WTC11 (cell line): ENCODE data around the gene UBE2E1. TPM values are rescaled to one million over a fixed set of nuclear protein-coding genes. Genes with fewer than 3 reads are reported as not detected.

Experiments used
- ATAC-seq: fragments of 200-7000 bp; cut with Tn5 transposase; 2 replicates; pipeline ENCODE4 v1.10.0; 2021; ENCODE audit warnings: mild to moderate bottlenecking, moderate library complexity
- CTCF ChIA-PET: fragments of 300-600 bp; sonication (Branson Sonifier 250); formaldehyde crosslinking; loops from one replicate; lab custom pipeline; 2021; ENCODE audit warnings: antibody characterized with exemption; lab: Charles Lee
- POLR2A ChIA-PET: fragments of 350-600 bp; sonication (Branson Sonifier 250); formaldehyde crosslinking; loops from one replicate; lab custom pipeline; 2021; ENCODE audit warnings: antibody characterized with exemption; lab: Charles Lee
- DNase-seq: peaks from one replicate; pipeline ENCODE4 v3.0.0; 2021; ENCODE audit warnings: low spot score
- H3K27ac Mint-ChIP-seq: 2 replicates; pipeline ENCODE4 v1.8.0; 2021; ENCODE audit warnings: mixed read lengths
- H3K27me3 Mint-ChIP-seq: 2 replicates; pipeline ENCODE4 v1.8.0; 2021; ENCODE audit warnings: low read depth, mild to moderate bottlenecking, moderate library complexity, mixed read lengths
- H3K36me3 Mint-ChIP-seq: 2 replicates; pipeline ENCODE4 v1.8.0; 2021; ENCODE audit warnings: mixed read lengths
- H3K4me1 Mint-ChIP-seq: 2 replicates; pipeline ENCODE4 v1.8.0; 2022; ENCODE audit warnings: mixed read lengths
- H3K4me3 Mint-ChIP-seq: 2 replicates; pipeline ENCODE4 v1.8.0; 2021; ENCODE audit warnings: mild to moderate bottlenecking, moderate library complexity, mixed read lengths
- H3K9me3 Mint-ChIP-seq: 2 replicates; pipeline ENCODE4 v1.8.0; 2021; ENCODE audit warnings: mixed read lengths
- AFF4 ChIP-seq: sonication (generic); formaldehyde crosslinking; IDR thresholded peaks from 2 replicates; pipeline ENCODE4 v1.8.1; 2023; ENCODE audit warnings: mild to moderate bottlenecking, missing genetic modification reagents, borderline replicate concordance
- CREB1 ChIP-seq: sonication (generic); formaldehyde crosslinking; IDR thresholded peaks from 2 replicates; pipeline ENCODE4 v1.8.0; 2023; ENCODE audit warnings: mild to moderate bottlenecking, missing genetic modification reagents
- E2F5 ChIP-seq: sonication (generic); formaldehyde crosslinking; IDR thresholded peaks from 2 replicates; pipeline ENCODE4 v1.8.1; 2022; ENCODE audit warnings: mild to moderate bottlenecking, moderate library complexity, missing genetic modification reagents
- ELF4 ChIP-seq: sonication (generic); formaldehyde crosslinking; IDR thresholded peaks from 2 replicates; pipeline ENCODE4 v1.8.1; 2022; ENCODE audit warnings: low read depth, mild to moderate bottlenecking, moderate library complexity, missing genetic modification reagents
- ETV6 ChIP-seq: sonication (generic); formaldehyde crosslinking; IDR thresholded peaks from 2 replicates; pipeline ENCODE4 v1.8.1; 2022; ENCODE audit warnings: mild to moderate bottlenecking, missing genetic modification reagents
- FOXK1 ChIP-seq: sonication (generic); formaldehyde crosslinking; IDR thresholded peaks from 2 replicates; pipeline ENCODE4 v1.8.0; 2022; ENCODE audit warnings: mild to moderate bottlenecking, moderate library complexity, missing genetic modification reagents
- GABPB1 ChIP-seq: sonication (generic); formaldehyde crosslinking; IDR thresholded peaks from 2 replicates; pipeline ENCODE4 v1.8.1; 2023; ENCODE audit warnings: mild to moderate bottlenecking, missing genetic modification reagents
- GRHL2 ChIP-seq: fragments of 250-450 bp; sonication (Bioruptor Pico); IDR thresholded peaks from 2 replicates; pipeline ENCODE4 v1.8.0; 2022; ENCODE audit warnings: mild to moderate bottlenecking, moderate library complexity; ENCODE audit not compliant: insufficient replicate concordance, severe bottlenecking
- GTF2I ChIP-seq: fragments of 250-450 bp; sonication (Bioruptor Pico); conservative IDR thresholded peaks from 2 replicates; pipeline ENCODE4 v1.4.0; 2021; ENCODE audit warnings: mild to moderate bottlenecking
- IRF2 ChIP-seq: sonication (generic); formaldehyde crosslinking; IDR thresholded peaks from 2 replicates; pipeline ENCODE4 v1.8.0; 2022; ENCODE audit warnings: low read depth, missing genetic modification reagents, borderline replicate concordance
- NFATC4 ChIP-seq: fragments of 250-450 bp; sonication (Bioruptor Pico); IDR thresholded peaks from 2 replicates; pipeline ENCODE4 v1.9.0; 2021; ENCODE audit warnings: mild to moderate bottlenecking
- NFYB ChIP-seq: sonication (generic); formaldehyde crosslinking; conservative IDR thresholded peaks from 2 replicates; pipeline ENCODE4 v1.8.0; 2022; ENCODE audit warnings: low read depth, missing genetic modification reagents
- NR1H2 ChIP-seq: sonication (generic); formaldehyde crosslinking; IDR thresholded peaks from 2 replicates; pipeline ENCODE4 v1.9.0; 2021; ENCODE audit warnings: mild to moderate bottlenecking, moderate library complexity, missing genetic modification reagents
- PRDM15 ChIP-seq: sonication (generic); formaldehyde crosslinking; IDR thresholded peaks from 2 replicates; pipeline ENCODE4 v1.8.0; 2022; ENCODE audit warnings: missing genetic modification reagents
- PRRX2 ChIP-seq: fragments of 250-450 bp; sonication (Bioruptor Pico); IDR thresholded peaks from 2 replicates; pipeline ENCODE4 v1.8.0; 2021; ENCODE audit warnings: mild to moderate bottlenecking
- TCF7 ChIP-seq: sonication (generic); formaldehyde crosslinking; IDR thresholded peaks from 2 replicates; pipeline ENCODE4 v1.8.0; 2022; ENCODE audit warnings: mild to moderate bottlenecking, low read depth, missing genetic modification reagents, moderate library complexity
- ZBTB21 ChIP-seq: sonication (generic); formaldehyde crosslinking; IDR thresholded peaks from 2 replicates; pipeline ENCODE4 v1.8.1; 2023; ENCODE audit warnings: mild to moderate bottlenecking, missing genetic modification reagents, borderline replicate concordance
- ZNF232 ChIP-seq: sonication (generic); formaldehyde crosslinking; IDR thresholded peaks from 2 replicates; pipeline ENCODE4 v1.8.0; 2022; ENCODE audit warnings: mild to moderate bottlenecking, missing genetic modification reagents
- total RNA-seq: library from RNA; stranded (reverse); gene quantifications from 3 replicates; pipeline ENCODE4 v1.2.3, GENCODE V29; 2021
- TF ChIP-seq, protein P1 (sequence below): sonication (generic); formaldehyde crosslinking; IDR thresholded peaks from 2 replicates; pipeline ENCODE4 v1.8.0; 2022; ENCODE audit warnings: mild to moderate bottlenecking, missing genetic modification reagents
- TF ChIP-seq, protein P2 (sequence below): sonication (generic); formaldehyde crosslinking; IDR thresholded peaks from 2 replicates; pipeline ENCODE4 v1.8.1; 2023; ENCODE audit warnings: mild to moderate bottlenecking, missing genetic modification reagents
- TF ChIP-seq, protein P3 (sequence below): fragments of 250-450 bp; sonication (Bioruptor Pico); IDR thresholded peaks from 2 replicates; pipeline ENCODE4 v1.9.0; 2021; ENCODE audit warnings: mild to moderate bottlenecking, borderline replicate concordance

Gene UBE2E1
- total RNA-seq, 1 experiment from 2014 or later = 121 TPM

DNA sequence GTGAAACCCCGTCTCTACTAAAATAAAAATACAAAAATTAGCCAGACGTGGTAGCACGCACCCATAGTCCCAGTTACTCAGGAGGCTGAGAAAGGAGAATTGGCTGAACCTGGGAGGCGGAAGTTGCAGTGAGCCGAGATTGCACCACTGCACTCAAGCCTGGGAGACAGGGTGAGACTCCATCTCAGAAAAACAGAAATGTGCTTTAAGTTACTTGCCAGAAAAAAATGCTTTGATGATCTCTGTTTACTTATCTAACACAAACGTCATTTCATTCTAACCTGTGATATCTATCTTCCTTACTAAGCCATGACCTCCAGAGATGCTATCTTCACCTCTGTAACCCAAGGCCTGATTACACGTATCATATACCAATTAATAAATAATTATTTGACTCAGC, 103.6 kb downstream of the UBE2E1 start:
- Mint-ChIP-seq H3K4me1 (peaks cover 5% of the 10 kb centered on the region), H3K27me3 (no peaks in the 10 kb centered on the region), H3K27ac (no peak overlapping the region), H3K9me3 (peaks cover 3% of the 10 kb centered on the region), H3K4me3 (no peak overlapping the region), H3K36me3 (peaks cover 37% of the 10 kb centered on the region)
- DNase-seq (no peak), ATAC-seq (no peak)
- ChIA-PET CTCF (no interaction called here), POLR2A (interaction anchor here (0.7 kb wide), 1 partner anchor 82 kb away, joined by 3 read pairs; no protein-coding TSS in a partner anchor)
- TF ChIP-seq CREB1 (CRISPR knock-in tag) = no peak
- TF ChIP-seq GTF2I (CRISPR knock-in tag) = no peak
- no peak for TF ChIP-seq PRDM15 (CRISPR knock-in tag)
- no peak for TF ChIP-seq ZBTB21
- no peak for TF ChIP-seq GABPB1 (CRISPR knock-in tag)
- TF ChIP-seq, protein P1, sequence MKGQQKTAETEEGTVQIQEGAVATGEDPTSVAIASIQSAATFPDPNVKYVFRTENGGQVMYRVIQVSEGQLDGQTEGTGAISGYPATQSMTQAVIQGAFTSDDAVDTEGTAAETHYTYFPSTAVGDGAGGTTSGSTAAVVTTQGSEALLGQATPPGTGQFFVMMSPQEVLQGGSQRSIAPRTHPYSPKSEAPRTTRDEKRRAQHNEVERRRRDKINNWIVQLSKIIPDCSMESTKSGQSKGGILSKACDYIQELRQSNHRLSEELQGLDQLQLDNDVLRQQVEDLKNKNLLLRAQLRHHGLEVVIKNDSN = no peak
- TF ChIP-seq PRRX2 (CRISPR knock-in tag) = no peak
- no peak for TF ChIP-seq FOXK1
- TF ChIP-seq ETV6 (CRISPR knock-in tag) = no peak
- no peak for TF ChIP-seq E2F5 (CRISPR knock-in tag)
- TF ChIP-seq NFATC4 (CRISPR knock-in tag) = no peak

DNA sequence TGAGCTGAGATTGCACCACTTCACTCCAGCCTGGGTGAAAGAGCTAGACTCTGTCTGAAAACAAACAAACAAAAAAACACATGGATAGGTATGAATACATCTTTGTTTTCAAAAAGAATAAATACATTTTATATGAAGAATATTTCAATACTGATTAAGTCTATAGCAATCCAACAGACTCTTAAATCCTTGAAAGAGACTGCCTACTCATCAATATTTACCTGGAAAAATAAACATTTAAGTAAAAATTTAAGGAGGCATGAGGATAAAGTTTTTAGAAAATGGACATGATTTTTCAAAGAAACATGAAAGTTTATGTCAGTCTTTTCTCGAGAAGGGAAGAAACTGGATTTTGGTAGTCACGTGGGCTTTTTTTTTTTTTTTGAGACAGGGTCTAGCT, 105.6 kb downstream of the UBE2E1 start:
- ATAC-seq = no peak
- Mint-ChIP-seq H3K4me1 (peaks cover 19% of the 10 kb centered on the region), H3K27me3 (peaks cover 6% of the 10 kb centered on the region; the same call in 1 of the 2 replicates), H3K27ac (no peak overlapping the region), H3K9me3 (no peaks in the 10 kb centered on the region), H3K36me3 (peaks cover 20% of the 10 kb centered on the region), H3K4me3 (no peak overlapping the region)
- DNase-seq = no peak
- ChIA-PET CTCF (no interaction called here), POLR2A (no interaction called here)
- TF ChIP-seq ZNF232 (CRISPR knock-in tag) = no peak
- no peak for TF ChIP-seq IRF2 (CRISPR knock-in tag)
- no peak for TF ChIP-seq TCF7
- TF ChIP-seq NFYB = no peak
- TF ChIP-seq NR1H2 (CRISPR knock-in tag) = no peak
- no peak for TF ChIP-seq GRHL2 (CRISPR knock-in tag)
- TF ChIP-seq, protein P2, sequence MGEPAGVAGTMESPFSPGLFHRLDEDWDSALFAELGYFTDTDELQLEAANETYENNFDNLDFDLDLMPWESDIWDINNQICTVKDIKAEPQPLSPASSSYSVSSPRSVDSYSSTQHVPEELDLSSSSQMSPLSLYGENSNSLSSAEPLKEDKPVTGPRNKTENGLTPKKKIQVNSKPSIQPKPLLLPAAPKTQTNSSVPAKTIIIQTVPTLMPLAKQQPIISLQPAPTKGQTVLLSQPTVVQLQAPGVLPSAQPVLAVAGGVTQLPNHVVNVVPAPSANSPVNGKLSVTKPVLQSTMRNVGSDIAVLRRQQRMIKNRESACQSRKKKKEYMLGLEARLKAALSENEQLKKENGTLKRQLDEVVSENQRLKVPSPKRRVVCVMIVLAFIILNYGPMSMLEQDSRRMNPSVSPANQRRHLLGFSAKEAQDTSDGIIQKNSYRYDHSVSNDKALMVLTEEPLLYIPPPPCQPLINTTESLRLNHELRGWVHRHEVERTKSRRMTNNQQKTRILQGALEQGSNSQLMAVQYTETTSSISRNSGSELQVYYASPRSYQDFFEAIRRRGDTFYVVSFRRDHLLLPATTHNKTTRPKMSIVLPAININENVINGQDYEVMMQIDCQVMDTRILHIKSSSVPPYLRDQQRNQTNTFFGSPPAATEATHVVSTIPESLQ (CRISPR knock-in tag) = no peak
- no peak for TF ChIP-seq FOXK1
- TF ChIP-seq, protein P3, sequence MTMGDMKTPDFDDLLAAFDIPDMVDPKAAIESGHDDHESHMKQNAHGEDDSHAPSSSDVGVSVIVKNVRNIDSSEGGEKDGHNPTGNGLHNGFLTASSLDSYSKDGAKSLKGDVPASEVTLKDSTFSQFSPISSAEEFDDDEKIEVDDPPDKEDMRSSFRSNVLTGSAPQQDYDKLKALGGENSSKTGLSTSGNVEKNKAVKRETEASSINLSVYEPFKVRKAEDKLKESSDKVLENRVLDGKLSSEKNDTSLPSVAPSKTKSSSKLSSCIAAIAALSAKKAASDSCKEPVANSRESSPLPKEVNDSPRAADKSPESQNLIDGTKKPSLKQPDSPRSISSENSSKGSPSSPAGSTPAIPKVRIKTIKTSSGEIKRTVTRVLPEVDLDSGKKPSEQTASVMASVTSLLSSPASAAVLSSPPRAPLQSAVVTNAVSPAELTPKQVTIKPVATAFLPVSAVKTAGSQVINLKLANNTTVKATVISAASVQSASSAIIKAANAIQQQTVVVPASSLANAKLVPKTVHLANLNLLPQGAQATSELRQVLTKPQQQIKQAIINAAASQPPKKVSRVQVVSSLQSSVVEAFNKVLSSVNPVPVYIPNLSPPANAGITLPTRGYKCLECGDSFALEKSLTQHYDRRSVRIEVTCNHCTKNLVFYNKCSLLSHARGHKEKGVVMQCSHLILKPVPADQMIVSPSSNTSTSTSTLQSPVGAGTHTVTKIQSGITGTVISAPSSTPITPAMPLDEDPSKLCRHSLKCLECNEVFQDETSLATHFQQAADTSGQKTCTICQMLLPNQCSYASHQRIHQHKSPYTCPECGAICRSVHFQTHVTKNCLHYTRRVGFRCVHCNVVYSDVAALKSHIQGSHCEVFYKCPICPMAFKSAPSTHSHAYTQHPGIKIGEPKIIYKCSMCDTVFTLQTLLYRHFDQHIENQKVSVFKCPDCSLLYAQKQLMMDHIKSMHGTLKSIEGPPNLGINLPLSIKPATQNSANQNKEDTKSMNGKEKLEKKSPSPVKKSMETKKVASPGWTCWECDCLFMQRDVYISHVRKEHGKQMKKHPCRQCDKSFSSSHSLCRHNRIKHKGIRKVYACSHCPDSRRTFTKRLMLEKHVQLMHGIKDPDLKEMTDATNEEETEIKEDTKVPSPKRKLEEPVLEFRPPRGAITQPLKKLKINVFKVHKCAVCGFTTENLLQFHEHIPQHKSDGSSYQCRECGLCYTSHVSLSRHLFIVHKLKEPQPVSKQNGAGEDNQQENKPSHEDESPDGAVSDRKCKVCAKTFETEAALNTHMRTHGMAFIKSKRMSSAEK = no peak
- TF ChIP-seq ELF4 (CRISPR knock-in tag) = no peak
- no peak for TF ChIP-seq AFF4 (CRISPR knock-in tag)
